GM12875 (cell line): ENCODE data around the gene SPPL3.

Experiments used
- H3K4me3 ChIP-seq: one replicate; pipeline ENCODE4 v1.5.1; 2011; ENCODE audit warnings: low read depth, low read length, control low read depth
- CTCF ChIP-seq: IDR thresholded peaks from 2 replicates; pipeline ENCODE4 v1.5.1; 2011; ENCODE audit warnings: low read depth, mild to moderate bottlenecking, control low read depth, inconsistent platforms, low read length, moderate library complexity, borderline replicate concordance; ENCODE audit not compliant: insufficient read depth

SPPL3 gene

DNA sequence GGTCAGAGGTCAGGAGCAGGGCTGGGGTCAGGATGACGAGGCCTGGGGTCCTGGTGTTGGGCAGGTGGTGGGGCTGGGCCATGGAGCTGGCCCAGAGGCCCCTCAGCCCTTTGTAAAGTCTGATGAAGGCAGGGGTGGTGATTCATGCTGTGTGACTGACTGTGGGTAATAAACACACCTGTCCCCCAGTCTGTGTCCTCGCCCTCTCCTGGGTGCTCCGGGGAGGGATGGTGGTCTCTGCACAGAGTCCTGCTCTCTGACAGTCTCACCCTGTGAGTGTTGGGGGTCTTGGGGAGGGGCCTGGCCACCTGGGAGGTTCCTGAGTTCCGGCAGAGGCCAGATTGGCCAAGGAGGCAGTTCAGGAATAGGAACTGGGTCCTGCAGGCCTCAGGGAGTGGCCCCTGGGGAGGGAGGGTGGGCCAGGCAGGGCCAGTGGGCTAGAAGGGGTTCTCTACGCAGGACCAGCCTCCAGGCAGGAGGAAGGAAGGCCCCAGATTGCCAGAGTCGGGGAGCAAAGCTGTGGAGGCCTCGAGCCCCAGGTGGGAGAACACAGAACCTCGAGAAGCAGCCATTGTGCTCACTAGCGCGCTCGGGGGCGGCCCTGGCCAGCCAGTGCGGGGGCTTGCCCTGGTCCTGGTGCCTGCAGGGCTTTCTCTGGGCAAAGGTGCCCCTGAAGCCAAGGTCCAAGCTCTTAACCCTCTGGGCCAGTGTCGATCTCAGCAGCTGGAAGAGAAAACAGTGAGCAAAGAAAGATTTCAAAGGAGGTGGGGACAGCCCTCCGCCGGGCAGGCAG lies 164.1 kb downstream of the SPPL3 start:
- no peak overlapping the region for H3K4me3 ChIP-seq
- TF ChIP-seq CTCF: no peak

DNA sequence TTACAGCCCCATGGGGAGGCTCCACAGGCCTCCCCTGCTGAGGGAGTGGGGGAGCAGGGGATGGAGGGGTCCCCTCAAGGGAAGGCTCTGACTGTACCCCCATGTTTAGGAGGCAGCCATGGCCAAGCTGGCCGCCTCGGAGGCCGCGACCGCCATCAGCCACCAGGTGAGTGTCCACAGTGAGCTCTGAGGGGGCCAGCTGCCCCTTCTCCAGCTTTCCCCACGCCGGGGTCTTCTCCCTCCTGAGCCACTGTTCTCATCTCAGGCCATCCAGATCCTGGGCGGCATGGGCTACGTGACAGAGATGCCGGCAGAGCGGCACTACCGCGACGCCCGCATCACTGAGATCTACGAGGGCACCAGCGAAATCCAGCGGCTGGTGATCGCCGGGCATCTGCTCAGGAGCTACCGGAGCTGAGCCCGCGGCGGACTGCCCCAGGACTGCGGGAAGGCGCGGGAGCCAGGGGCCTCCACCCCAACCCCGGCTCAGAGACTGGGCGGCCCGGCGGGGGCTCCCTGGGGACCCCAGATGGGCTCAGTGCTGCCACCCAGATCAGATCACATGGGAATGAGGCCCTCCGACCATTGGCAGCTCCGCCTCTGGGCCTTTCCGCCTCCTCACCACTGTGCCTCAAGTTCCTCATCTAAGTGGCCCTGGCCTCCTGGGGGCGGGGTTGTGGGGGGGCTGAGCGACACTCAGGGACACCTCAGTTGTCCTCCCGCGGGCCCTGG lies 165.0 kb downstream of the SPPL3 start:
- no peak for TF ChIP-seq CTCF
- H3K4me3 ChIP-seq: no peak overlapping the region

GRCh38 chr12:120738252-120739030 lies 165.7 kb downstream of the SPPL3 start:
- no peak for TF ChIP-seq CTCF
- no peak overlapping the region for H3K4me3 ChIP-seq

- H3K4me3 ChIP-seq: no peak overlapping the region
These were observed 166.5 kb downstream of the SPPL3 start for GRCh38 chr12:120737557-120738251.

GRCh38 chr12:120736404-120737331 lies 167.5 kb downstream of the SPPL3 start:
- no peak overlapping the region for H3K4me3 ChIP-seq
- no peak for TF ChIP-seq CTCF

More at GRCh38 chr12:120737557-120738251, 166.5 kb downstream of the SPPL3 start:
- TF ChIP-seq CTCF: peak; percentile 38; the same call in 1 of the 2 replicates

- TF ChIP-seq CTCF: no peak
- H3K4me3 ChIP-seq: no peak overlapping the region
These were observed 169.0 kb downstream of the SPPL3 start for GRCh38 chr12:120735181-120735580.
